DOHH2 (cell line): ENCODE data around the gene UBAC2.
"Not testable (repeated sequence)": the region's sequence is repeated elsewhere in the genome, so short reads cannot be mapped to it uniquely, and the experiment has no call there.

Experiments
- H3F3A ChIP-seq: fragments of 200-600 bp; sonication (generic), shearing (Covaris generic); 2 replicates; pipeline ENCODE4 v1.6.0; 2016; ENCODE audit warnings: antibody characterized with exemption, mild to moderate bottlenecking; ENCODE audit not compliant: control insufficient read depth, insufficient read depth
- H3K27ac ChIP-seq: fragments of 200-600 bp; sonication (generic); 2 replicates; pipeline ENCODE4 v1.5.1; 2014; ENCODE audit warnings: low read depth, mild to moderate bottlenecking, low read length, moderate library complexity
- H3K27me3 ChIP-seq: fragments of 200-600 bp; sonication (generic); 2 replicates; pipeline ENCODE4 v1.6.1; 2014; ENCODE audit warnings: mild to moderate bottlenecking, low read length, mixed read lengths; ENCODE audit not compliant: control insufficient read depth
- H3K36me3 ChIP-seq: fragments of 200-600 bp; sonication (generic); 2 replicates; pipeline ENCODE4 v1.6.1; 2014; ENCODE audit warnings: mild to moderate bottlenecking, low read length, moderate library complexity, mixed read lengths; ENCODE audit not compliant: control insufficient read depth
- H3K4me1 ChIP-seq: fragments of 200-600 bp; sonication (generic); 2 replicates; pipeline ENCODE4 v1.6.1; 2014; ENCODE audit warnings: mild to moderate bottlenecking, low read length, mixed read lengths; ENCODE audit not compliant: control insufficient read depth
- H3K4me2 ChIP-seq: fragments of 200-600 bp; sonication (generic); 2 replicates; pipeline ENCODE4 v1.6.0; 2014; ENCODE audit warnings: mild to moderate bottlenecking, low read length, moderate library complexity
- H3K4me3 ChIP-seq: fragments of 200-600 bp; sonication (generic); 2 replicates; pipeline ENCODE4 v1.5.1; 2014; ENCODE audit warnings: mild to moderate bottlenecking, low read length, mixed read lengths
- H3K79me2 ChIP-seq: fragments of 200-600 bp; sonication (generic); 2 replicates; pipeline ENCODE4 v1.6.1; 2014; ENCODE audit warnings: mild to moderate bottlenecking, low read length, mixed read lengths; ENCODE audit not compliant: control insufficient read depth
- H3K9me2 ChIP-seq: fragments of 200-600 bp; sonication (generic); replicated peaks from 2 replicates; pipeline ENCODE4 v1.6.1; 2014; ENCODE audit warnings: mild to moderate bottlenecking, low read length, mixed read lengths; ENCODE audit not compliant: control insufficient read depth
- H3K9me3 ChIP-seq: fragments of 200-600 bp; sonication (generic); 2 replicates; pipeline ENCODE4 v1.6.1; 2014; ENCODE audit warnings: antibody characterized with exemption, low read length, mixed read lengths; ENCODE audit not compliant: control insufficient read depth, insufficient read depth
- H4K20me1 ChIP-seq: fragments of 200-600 bp; sonication (generic); 2 replicates; pipeline ENCODE4 v1.6.0; 2014; ENCODE audit warnings: low read depth, mild to moderate bottlenecking, antibody characterized with exemption, low read length, moderate library complexity; ENCODE audit not compliant: control insufficient read depth, insufficient read depth
- CTCF ChIP-seq: fragments of 200-600 bp; sonication (generic); IDR thresholded peaks from one replicate; pipeline ENCODE4 v1.5.1; 2014; ENCODE audit warnings: antibody characterized with exemption, mild to moderate bottlenecking, low read depth, low read length; ENCODE audit not compliant: poor library complexity, severe bottlenecking
- EZH2phosphoT487 ChIP-seq: fragments of 200-600 bp; sonication (generic); IDR thresholded peaks from 2 replicates; pipeline ENCODE4 v1.6.1; 2017; ENCODE audit warnings: borderline replicate concordance, mild to moderate bottlenecking, antibody characterized with exemption, low read length, moderate library complexity, mixed read lengths

Gene UBAC2

GRCh38 chr13:99208185-99208584 lies 7.5 kb downstream of the UBAC2 start:
- Histone ChIP-seq H3K79me2 (peaks cover 96% of the 10 kb centered on the region), H3K36me3 (peaks cover 33% of the 10 kb centered on the region), H3K4me3 (no peak overlapping the region), H3K9me3 (no peaks in the 10 kb centered on the region), H3K4me1 (peaks cover 52% of the 10 kb centered on the region), H3K27me3 (no peaks in the 10 kb centered on the region), H4K20me1 (peaks cover 37% of the 10 kb centered on the region), H3F3A (peaks cover 6% of the 10 kb centered on the region; the same call in 1 of the 2 replicates), H3K27ac (no peak overlapping the region), H3K4me2 (no peak overlapping the region), H3K9me2 (no peaks in the 10 kb centered on the region)
- no peak for TF ChIP-seq EZH2phosphoT487
- no peak for TF ChIP-seq CTCF

GRCh38 chr13:99208845-99209527 lies 8.3 kb downstream of the UBAC2 start:
- Histone ChIP-seq H3K27ac (no peak overlapping the region), H3K9me3 (no peaks in the 10 kb centered on the region), H3K27me3 (no peaks in the 10 kb centered on the region), H3K36me3 (peaks cover 33% of the 10 kb centered on the region), H3K9me2 (no peaks in the 10 kb centered on the region), H3K4me2 (no peak overlapping the region), H3K79me2 (peaks cover 95% of the 10 kb centered on the region), H3K4me1 (peaks cover 46% of the 10 kb centered on the region), H4K20me1 (peaks cover 37% of the 10 kb centered on the region), H3F3A (0 out of 2 replicates have a peak, but pooled peaks cover 2% of the 10 kb centered on the region), H3K4me3 (no peak overlapping the region)
- TF ChIP-seq CTCF: no peak

GRCh38 chr13:99210627-99211026 lies 10.0 kb downstream of the UBAC2 start:
- H3K9me3 ChIP-seq, H3F3A ChIP-seq, H3K9me2 ChIP-seq, H3K27me3 ChIP-seq, H3K4me3 ChIP-seq, H3K27ac ChIP-seq, H3K4me2 ChIP-seq: not testable (repeated sequence)
- Histone ChIP-seq H3K79me2 (peaks cover 98% of the 10 kb centered on the region), H4K20me1 (peaks cover 37% of the 10 kb centered on the region), H3K36me3 (peaks cover 34% of the 10 kb centered on the region), H3K4me1 (peaks cover 39% of the 10 kb centered on the region)

- TF ChIP-seq CTCF (no peak), EZH2phosphoT487 (no peak)
- Histone ChIP-seq H3K9me2 (no peaks in the 10 kb centered on the region), H3K4me3 (no peak overlapping the region), H3K79me2 (peaks cover 98% of the 10 kb centered on the region), H3K27me3 (no peaks in the 10 kb centered on the region), H3K9me3 (no peaks in the 10 kb centered on the region), H3K4me2 (no peak overlapping the region), H3K4me1 (peaks cover 30% of the 10 kb centered on the region), H4K20me1 (peaks cover 28% of the 10 kb centered on the region), H3F3A (no peaks in the 10 kb centered on the region), H3K27ac (no peak overlapping the region), H3K36me3 (peaks cover 25% of the 10 kb centered on the region)
These were observed 10.9 kb downstream of the UBAC2 start for GRCh38 chr13:99211421-99212035.
